GM19099 (cell line): ENCODE results near the gene ARHGAP29.

ENCODE experiments used
- POLR2A ChIP-seq: IDR thresholded peaks from 3 replicates; pipeline ENCODE4 v1.6.1; 2011; ENCODE audit warnings: low read depth; ENCODE audit not compliant: insufficient read length; ENCODE audit errors: extremely low read depth

The ARHGAP29 gene

DNA sequence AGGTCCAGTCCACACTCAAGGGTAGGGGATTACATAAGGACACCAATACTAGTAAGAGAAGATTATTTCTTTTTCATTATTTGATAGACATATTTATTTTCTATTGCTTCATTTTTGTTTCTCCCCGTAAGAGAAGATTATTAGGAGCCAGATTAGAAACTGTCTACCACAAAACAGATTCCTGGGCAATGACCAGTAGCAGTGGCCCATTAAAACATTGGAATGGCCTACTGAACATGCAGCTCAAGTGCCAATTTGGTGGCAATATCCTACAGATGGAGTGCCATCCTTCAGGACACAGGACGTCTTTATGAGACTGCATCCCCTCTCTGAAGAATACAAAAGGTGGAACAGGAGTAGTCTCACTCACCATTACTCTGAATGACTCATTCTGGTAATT, 34.0 kb upstream of the ARHGAP29 start:
- no peak for TF ChIP-seq POLR2A

DNA sequence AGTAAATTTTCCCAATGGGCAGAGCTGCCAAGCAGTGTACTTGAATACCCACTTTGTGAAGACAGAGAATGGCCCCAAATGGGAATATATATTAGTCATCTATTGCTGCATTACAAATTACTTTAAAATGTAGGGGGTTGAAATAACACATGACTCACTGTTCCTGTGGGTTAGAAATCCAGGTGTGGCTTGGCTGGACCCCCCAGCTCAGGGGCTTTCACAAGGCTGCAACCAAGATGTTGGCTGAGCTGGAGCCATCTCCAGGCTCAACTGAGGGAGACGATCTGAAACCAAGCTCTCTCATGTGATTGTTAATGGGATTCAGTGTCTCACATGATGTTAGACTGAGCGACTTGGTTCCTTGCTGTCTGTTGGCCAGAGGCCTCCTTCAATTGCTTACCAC, 33.4 kb upstream of the ARHGAP29 start:
- no peak for TF ChIP-seq POLR2A

DNA sequence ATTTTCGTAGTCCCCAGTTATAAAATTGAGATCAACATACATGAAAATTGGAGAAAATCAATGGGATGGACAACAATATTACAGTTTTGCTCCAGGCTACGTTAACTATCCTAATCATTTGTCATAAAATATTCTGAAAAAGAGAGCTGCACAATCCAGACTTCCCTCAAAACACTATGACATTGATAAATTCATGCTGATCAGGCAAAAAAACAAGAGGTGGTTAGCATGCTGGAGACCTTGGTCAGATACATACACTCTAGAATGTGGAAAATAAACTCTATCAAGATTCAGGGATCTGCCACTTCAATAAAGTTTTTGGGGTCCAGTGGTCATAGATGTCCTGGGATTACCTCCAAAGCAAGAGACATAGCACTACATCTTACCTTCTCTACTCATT, 32.5 kb upstream of the ARHGAP29 start:
- TF ChIP-seq POLR2A: no peak

DNA sequence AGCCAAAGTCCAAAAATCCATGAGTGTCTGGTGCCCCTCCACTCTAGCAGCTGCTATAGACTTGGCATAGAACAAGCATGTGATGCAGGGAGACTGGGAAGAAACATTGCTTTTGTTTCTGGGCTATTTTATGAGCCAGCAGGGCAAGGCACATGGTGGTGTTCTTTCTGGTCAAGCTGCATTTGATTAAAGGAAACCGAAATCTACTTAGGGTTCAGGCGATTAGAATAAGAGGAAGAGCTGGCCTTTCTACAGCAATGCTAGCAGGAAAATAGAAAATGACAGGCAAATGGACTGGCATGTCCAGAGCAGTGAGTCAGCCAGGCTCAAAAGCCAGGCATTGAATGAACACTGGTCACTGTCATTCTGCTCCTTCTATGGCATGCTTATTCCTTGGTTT, 28.5 kb upstream of the ARHGAP29 start:
- TF ChIP-seq POLR2A: no peak

DNA sequence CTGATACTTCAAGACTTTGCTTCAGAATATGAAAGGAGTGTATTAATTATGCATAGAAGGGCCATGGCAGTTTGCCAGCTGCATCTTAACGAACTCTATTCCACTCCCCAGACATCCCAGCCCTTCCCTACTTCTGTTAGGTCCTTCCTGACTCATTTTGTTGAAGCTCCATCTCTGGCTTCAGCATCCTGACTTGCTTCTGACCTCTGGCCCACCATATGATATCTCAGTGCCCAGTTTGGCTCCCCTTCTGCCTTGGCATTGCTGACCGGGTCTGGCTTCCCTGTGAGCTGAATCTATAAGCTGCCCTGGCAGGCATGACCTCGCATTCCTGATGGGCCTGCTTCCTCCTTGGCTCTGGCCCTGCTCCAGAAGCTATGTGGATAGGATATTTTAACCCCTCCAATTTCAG, 27.6 kb upstream of the ARHGAP29 start:
- no peak for TF ChIP-seq POLR2A

DNA sequence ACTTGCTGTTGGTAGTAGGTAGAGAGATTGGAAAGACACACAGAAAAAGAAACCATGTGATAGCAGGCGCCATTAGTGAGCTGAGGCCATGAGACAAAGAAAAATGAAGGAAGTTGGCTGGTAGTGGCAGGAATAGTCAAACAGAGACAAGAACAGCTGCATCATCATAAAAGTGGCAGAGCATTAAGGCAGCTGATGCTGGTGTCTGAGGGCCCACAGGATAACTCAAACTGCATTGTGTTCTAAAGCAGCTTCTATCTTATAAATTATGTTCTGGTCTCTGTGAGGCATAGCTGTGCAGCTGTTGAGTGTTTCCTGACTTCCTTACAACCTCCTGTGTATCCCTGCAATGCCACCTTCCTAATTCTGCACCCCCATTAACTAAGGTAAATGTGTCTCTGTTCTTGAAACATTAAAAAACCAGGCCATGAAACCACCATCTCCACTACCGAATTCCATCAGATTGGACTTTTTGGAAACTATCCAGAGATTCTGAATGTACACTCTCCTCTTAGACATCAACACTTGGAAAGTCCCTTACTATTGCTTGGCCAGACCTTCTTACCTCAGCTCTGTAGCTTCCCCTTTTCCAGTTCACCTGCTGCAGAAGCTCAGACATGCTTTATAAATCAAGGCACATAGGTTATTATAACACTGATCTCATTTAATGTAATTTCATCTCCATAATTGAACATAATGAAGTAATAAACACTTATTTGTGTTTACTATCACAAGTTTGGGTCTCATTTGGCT, 23.4 kb upstream of the ARHGAP29 start:
- no peak for TF ChIP-seq POLR2A

DNA sequence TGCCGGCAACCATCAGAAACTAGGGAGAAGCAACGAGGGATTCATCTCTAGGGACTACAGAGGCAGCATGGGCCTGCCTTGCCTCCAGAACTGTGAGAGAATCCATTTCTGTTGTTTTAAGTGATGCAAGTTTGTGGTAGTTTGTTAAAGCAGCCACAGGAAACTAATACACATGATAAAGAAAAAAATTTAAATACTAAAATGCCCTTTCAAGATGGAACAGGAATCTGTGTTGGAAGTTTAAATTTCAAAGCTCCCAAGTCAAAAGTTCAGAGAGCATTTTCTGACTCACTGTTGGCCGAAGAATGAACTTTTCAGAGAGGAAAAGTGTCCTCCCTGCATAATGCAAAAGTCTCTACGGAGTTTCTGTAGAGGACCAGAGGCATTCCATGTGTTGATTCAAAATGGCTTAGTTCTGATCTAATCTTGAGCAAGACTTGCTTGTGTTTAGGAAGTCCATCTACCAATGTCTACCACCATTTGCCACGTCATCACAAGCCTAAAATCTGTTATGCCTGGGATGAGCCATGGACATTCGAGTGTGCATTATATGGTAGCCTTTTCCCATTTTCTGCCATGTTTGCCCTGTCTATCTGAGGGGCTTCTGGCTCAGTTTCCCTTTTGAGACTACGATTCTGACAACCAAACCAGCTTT, 22.4 kb upstream of the ARHGAP29 start:
- no peak for TF ChIP-seq POLR2A

DNA sequence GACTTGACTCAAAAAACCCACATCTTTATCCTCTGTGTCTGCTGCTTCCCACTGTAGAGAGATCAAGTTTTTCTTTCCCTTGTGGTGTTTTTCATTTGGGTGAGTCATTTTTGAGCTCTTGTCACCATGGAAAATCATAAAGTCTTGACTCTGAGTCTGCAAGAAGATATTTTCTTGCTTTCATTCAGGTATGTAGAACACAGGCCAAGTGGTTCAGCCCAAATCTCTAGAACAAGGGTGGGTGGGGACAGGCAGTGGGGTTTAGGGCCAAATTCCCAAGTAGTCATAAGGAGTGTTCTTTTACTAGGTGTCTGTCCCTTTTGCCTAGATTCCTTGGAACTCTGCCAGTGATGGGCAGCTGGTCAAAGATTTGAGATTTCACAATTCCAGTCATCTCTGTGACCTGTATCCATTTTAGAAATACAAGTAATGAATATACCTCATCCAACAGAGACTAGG, 21.5 kb upstream of the ARHGAP29 start:
- no peak for TF ChIP-seq POLR2A

DNA sequence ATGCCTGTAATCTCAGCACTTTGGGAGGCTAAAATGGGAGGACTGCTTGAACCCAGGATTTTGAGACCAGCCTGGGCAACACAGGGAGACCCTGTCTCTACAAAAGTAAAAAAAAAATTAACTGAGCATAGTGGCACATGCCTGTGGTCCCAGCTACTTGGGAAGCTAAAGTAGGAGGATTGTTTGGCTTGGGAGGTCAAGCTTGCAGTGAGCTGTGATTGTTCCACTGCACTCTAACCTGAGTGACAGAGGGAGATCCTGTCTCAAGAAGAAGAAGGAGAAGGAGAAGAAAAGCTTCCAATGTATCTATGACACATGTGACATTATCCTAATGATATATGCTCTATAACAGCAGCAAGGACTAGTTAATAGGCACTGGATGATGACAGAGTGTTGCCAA, 20.1 kb upstream of the ARHGAP29 start:
- TF ChIP-seq POLR2A: no peak

DNA sequence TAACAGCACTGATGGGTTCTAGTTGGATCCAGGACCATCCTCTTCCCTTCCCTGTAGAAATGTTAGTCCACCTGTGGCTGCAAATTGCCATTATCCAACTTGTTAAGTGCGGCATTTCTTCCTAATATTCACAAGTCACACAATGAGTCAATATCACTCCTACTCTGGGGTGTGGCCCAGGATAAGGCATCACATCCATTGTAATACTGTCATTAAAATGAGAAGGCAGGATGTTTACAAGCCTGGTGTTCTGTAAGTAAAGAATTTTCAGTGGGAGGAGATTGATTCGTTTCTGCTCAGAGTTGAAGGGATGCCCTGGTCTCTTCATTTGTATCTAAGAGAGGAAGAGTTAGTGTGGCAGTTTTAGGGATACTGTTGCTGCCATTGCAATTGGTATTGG, 18.1 kb upstream of the ARHGAP29 start:
- no peak for TF ChIP-seq POLR2A

DNA sequence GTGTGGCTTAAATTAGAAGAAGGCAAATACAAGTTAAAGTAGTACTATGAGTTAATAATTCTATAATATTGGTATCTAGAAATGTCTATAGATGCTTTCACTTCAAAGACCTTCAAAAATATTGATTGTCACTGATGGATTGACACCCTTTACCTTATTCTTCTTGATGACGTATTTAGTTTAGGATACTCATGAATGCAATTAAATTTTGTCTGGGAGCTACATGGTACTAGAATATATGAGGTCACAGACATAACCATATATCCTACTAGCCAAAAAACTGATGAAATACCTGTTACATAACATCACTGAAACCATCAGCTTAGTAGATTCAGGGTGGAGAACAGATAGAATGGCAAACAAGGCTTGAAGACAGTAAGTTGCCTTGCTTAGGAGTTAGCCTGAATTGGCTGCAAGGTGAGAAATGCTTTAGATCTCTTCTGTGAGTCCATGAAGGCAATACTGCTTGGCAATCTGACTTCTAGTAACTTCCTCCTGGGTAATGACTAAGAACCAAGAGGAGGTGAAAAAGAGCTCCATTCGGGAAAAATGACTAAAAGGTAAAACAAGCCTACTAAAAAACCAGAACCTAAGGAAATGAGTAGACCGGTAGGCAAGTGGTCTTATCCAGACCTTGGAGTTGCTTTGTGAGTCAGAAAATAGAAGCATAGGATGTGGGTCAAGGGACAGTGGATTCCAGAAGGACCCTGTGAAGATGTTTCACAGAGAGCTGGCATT, 16.9 kb upstream of the ARHGAP29 start:
- TF ChIP-seq POLR2A: no peak

DNA sequence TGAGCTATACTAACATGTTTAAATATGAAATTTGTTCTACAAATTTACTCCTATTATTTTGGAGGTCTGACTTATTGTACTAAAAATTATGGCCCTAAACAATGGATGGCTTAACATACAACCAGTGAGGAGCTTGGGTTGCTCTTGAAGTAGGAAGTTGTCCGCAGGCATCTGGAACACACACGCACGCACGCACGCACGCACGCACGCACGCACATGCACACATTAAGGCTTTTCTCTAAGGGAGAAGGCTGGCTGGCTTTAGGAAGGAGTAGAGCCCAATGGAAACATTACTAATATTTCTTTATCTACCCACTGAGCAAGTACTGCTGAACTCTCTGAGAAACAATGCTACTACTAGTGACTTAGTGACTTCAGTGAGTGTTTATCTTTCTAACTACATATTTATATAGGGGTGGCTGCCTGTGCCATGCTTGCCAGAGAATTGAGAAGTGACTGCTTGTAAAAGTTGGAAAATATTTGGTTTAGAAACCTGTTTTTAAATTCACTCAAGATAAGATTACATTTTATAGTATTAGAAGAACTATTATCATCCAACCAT, 16.2 kb upstream of the ARHGAP29 start:
- TF ChIP-seq POLR2A: no peak

DNA sequence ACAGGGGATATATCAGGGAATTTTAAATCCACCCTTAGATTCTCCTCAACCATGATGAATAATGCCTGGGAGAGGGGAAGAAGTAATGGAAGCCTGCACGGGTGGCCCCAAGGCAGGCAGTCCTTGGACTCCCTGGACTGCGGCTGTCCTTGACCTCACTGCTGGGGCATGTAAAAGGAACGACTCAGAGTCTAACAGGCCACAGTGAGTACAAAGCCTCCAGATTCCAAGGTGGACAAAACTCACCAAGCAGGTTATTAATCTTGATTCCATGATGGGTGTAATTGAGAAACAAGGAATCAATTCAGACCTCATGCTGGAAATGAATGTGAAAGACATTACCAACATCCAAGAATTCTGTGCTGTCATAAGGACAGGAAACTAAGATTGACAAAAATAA, 13.0 kb upstream of the ARHGAP29 start:
- TF ChIP-seq POLR2A: no peak

DNA sequence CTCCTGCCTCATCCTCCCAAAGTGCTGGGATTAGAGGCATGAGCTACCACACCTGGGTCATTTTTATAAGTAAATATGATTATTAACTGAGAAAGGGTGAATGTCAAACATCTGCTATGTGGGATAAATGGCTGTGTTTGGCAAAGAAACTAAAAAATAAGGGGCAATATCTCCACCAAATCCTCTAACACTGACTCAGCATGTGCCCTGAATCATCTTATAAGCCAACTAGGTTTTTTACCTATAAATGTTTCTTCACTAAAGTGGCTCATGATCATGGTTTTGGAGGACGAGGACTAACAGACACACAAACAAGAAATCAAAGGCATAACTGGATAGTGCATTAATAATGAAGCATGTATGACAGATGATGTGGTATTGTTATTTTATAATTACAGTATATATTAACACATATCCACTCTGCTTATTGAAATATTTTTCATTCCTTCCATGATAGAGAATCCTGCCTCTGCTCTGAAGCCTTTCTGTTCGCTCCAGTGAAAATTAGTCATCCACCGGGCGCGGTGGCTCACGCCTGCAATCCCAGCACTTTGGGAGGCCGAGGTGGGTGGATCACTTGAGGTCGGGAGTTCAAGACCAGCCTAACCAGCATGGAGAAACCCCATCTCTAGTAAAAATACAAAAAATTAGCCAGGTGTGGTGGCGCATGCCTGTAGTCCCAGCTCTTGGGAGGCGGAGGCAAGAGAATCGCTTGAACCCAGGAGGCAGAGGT, 11.7 kb upstream of the ARHGAP29 start:
- no peak for TF ChIP-seq POLR2A
